ENCODE data around the gene LCE2A. TPM values are rescaled to one million over a fixed set of nuclear protein-coding genes. Genes with fewer than 3 reads are reported as not detected.
"Not testable (repeated sequence)": the region's sequence is repeated elsewhere in the genome, so short reads cannot be mapped to it uniquely, and the experiment has no call there.

The LCE2A gene
- total RNA-seq, 4 donors from 2014 or later: not detected

DNA sequence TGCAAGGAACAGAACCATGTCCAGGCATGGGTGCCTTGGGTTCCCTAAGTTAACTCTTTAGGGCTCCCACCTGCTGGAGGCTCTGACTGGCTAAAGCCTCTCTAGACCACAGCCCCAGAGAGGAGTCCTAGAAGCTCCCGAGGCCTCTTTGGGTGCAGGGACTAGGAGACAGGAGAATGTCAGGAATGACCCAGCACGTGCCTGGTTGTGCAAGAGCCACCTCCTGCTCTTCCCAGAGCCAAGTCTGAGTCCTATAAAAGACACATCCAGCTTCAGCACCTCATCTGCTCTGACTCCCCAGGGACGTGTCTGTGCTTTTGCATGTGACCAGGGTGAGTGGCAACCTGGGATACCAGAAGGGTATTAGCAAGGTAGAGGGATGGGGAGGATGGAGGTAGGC lies 35.0 kb upstream of the LCE2A start, which contains the start of gene LCE2D:
Gene LCE2D, plus strand, starts transcription at position 283 of the 400 bp plus-strand sequence. CDS start 726 bp downstream, outside the sequence.
- H3K36me3 ChIP-seq: no peaks in the 10 kb centered on the region
- no peak within 1 kb of the TSS for H3K4me3 ChIP-seq
- H3K27me3 ChIP-seq: no peaks in the 10 kb centered on the region
- no peak for ATAC-seq
- 48 to 70% methylated on average over 2 to 3 of the region's 3 CpGs for WGBS, 2 donors (ENCODE audit: low coverage in 1 of 2)
- no peaks in the 10 kb centered on the region for H3K9me3 ChIP-seq
- no peak for TF ChIP-seq POLR2A (IDR thresholded peaks at IDR 0.05)
- no peak for TF ChIP-seq EP300 (IDR thresholded peaks at IDR 0.05)
- TF ChIP-seq, protein P1, sequence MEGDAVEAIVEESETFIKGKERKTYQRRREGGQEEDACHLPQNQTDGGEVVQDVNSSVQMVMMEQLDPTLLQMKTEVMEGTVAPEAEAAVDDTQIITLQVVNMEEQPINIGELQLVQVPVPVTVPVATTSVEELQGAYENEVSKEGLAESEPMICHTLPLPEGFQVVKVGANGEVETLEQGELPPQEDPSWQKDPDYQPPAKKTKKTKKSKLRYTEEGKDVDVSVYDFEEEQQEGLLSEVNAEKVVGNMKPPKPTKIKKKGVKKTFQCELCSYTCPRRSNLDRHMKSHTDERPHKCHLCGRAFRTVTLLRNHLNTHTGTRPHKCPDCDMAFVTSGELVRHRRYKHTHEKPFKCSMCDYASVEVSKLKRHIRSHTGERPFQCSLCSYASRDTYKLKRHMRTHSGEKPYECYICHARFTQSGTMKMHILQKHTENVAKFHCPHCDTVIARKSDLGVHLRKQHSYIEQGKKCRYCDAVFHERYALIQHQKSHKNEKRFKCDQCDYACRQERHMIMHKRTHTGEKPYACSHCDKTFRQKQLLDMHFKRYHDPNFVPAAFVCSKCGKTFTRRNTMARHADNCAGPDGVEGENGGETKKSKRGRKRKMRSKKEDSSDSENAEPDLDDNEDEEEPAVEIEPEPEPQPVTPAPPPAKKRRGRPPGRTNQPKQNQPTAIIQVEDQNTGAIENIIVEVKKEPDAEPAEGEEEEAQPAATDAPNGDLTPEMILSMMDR (IDR thresholded peaks at IDR 0.05): no peak
- no peak for TF ChIP-seq POLR2AphosphoS5 (IDR thresholded peaks at IDR 0.05)
- no peak within 1 kb of the TSS for H3K27ac ChIP-seq
- H3K4me1 ChIP-seq: no peaks in the 10 kb centered on the region

- H3K4me3 ChIP-seq, H3K9me3 ChIP-seq, ATAC-seq, H3K27me3 ChIP-seq, H3K36me3 ChIP-seq, H3K27ac ChIP-seq, H3K4me1 ChIP-seq: not testable (repeated sequence)
- WGBS, 2 donors (ENCODE audit: low coverage in 1 of 2): 88 to 100% methylated on average over 1 of the region's 1 CpG
Measured at GRCh38 chr1:152666171-152666570, 32.0 kb upstream of the LCE2A start.

GRCh38 chr1:152667648-152668047 lies 30.5 kb upstream of the LCE2A start:
- ATAC-seq: no peak
- H3K9me3 ChIP-seq: no peaks in the 10 kb centered on the region
- H3K27ac ChIP-seq: no peak overlapping the region
- H3K27me3 ChIP-seq: no peaks in the 10 kb centered on the region
- no peaks in the 10 kb centered on the region for H3K36me3 ChIP-seq
- no peak overlapping the region for H3K4me3 ChIP-seq
- 88 to 100% methylated on average over 1 to 4 of the region's 5 CpGs for WGBS, 2 donors (ENCODE audit: low coverage in 1 of 2)
- no peak for TF ChIP-seq POLR2A (IDR thresholded peaks at IDR 0.05)
- TF ChIP-seq, protein P1 (IDR thresholded peaks at IDR 0.05): no peak
- no peak for TF ChIP-seq POLR2AphosphoS5 (IDR thresholded peaks at IDR 0.05)
- TF ChIP-seq EP300 (IDR thresholded peaks at IDR 0.05): no peak
- H3K4me1 ChIP-seq: no peaks in the 10 kb centered on the region

DNA sequence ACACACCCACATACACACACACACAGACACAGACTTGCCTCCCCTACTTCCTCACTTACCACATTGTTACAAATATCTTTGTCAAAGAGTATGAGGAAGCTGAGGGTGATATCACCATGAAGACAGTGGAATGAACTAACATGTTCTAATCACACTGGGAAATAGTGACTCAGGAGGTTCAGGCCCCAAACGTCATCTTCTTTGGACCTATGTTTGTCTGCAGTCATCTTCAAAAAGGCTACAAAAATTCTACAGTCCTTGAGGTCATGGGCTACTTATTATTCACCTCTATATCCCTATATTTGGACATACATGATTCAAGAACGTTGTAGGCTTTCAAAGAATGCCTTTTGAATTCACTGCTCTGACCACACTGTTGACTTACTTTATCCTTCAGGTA lies 25.1 kb upstream of the LCE2A start:
- Histone ChIP-seq H3K27me3 (no peaks in the 10 kb centered on the region), H3K27ac (no peak overlapping the region), H3K4me1 (no peaks in the 10 kb centered on the region), H3K9me3 (no peaks in the 10 kb centered on the region), H3K36me3 (no peaks in the 10 kb centered on the region), H3K4me3 (no peak overlapping the region)
- TF ChIP-seq EP300 (IDR thresholded peaks at IDR 0.05) (no peak), POLR2AphosphoS5 (IDR thresholded peaks at IDR 0.05) (no peak)
- 50 to 68% methylated on average over 2 of the region's 2 CpGs for WGBS, 2 donors (ENCODE audit: low coverage in 1 of 2)
- ATAC-seq: no peak

DNA sequence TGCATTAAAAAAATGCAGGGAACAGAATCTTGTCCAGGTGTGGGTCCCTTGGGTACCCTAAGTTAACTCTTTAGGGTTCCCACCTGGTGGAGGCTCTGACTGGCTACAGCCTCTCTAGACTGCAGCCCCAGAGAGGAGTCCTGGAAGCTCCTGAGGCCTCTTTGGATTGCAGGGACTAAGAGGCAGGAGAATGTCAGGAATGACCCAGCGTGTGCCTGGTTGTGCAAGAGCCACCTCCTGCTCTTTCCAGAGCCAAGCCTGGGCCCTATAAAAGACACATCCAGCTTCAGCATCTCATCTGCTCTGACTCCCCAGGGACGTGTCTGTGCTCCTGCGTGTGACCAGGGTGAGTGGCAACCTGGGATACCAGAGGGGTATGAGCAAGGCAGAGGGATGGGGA lies 23.2 kb upstream of the LCE2A start, which contains the start of gene LCE2C:
Gene LCE2C, plus strand, starts transcription at position 297 of the 400 bp plus-strand sequence. CDS start 737 bp downstream, outside the sequence.
- no CpG with 5 or more reads among the region's 3 CpGs for whole genome bisulfite sequencing, 2 donors (ENCODE audit: low coverage in 1 of 2)
- ATAC-seq, H3K4me1 ChIP-seq, H3K27me3 ChIP-seq, H3K9me3 ChIP-seq, H3K27ac ChIP-seq, H3K4me3 ChIP-seq, H3K36me3 ChIP-seq: not testable (repeated sequence)

DNA sequence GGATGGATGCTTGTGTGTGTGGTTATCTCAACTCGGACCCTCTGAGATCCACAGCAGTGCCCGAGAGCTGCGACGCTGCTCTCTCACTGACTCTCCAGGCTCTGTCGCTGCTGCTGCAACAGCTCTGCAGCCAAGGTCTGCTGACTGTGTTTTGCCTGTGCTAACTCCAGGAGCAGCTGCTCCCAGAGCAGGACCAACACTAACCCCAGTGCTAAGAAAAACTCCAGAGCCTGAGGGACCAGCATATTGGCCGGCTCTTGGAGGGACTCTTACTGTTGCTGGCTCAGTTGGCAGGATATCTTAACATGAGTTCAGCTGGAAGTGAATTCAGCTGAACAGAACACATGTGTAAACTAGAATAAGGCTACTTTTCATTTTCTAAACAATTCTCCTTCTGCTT lies 18.7 kb upstream of the LCE2A start:
- Histone ChIP-seq H3K4me1 (no peaks in the 10 kb centered on the region), H3K9me3 (no peaks in the 10 kb centered on the region), H3K36me3 (no peaks in the 10 kb centered on the region), H3K27ac (no peak overlapping the region), H3K27me3 (no peaks in the 10 kb centered on the region), H3K4me3 (no peak overlapping the region)
- 70% methylated on average over 2 of the region's 6 CpGs; no CpG with 5 or more reads in 1 of the 2 donors for WGBS, 2 donors (ENCODE audit: low coverage in 1 of 2)
- TF ChIP-seq EP300 (IDR thresholded peaks at IDR 0.05) (no peak), POLR2A (IDR thresholded peaks at IDR 0.05) (no peak), POLR2AphosphoS5 (IDR thresholded peaks at IDR 0.05) (no peak)
- TF ChIP-seq, protein P1 (IDR thresholded peaks at IDR 0.05): no peak
- no peak for ATAC-seq

All from gastroesophageal sphincter (tissue), 4 donors.